IgD-negative memory B cell (primary cell): ENCODE data around the gene HIVEP3. TPM values are rescaled to one million over a fixed set of nuclear protein-coding genes. Genes with fewer than 3 reads are reported as not detected.

Experiments used
- H3K27ac Mint-ChIP-seq, 3 donors: one replicate each; pipeline ENCODE4 v1.8.0; 2020 to 2022; ENCODE audit warnings: mild to moderate bottlenecking in 3 of 3, mixed read lengths in 3 of 3, moderate library complexity in 1 of 3
- H3K27me3 Mint-ChIP-seq: one replicate; pipeline ENCODE4 v1.8.0; 2021; ENCODE audit warnings: mixed read lengths
- H3K36me3 Mint-ChIP-seq: one replicate; pipeline ENCODE4 v1.8.0; 2020; ENCODE audit warnings: mild to moderate bottlenecking, mixed read lengths
- H3K4me1 Mint-ChIP-seq, 3 donors: one replicate each; pipeline ENCODE4 v1.8.0; 2020 to 2022; ENCODE audit warnings: mixed read lengths in 3 of 3, mild to moderate bottlenecking in 1 of 3
- H3K4me3 Mint-ChIP-seq, 4 donors: one replicate each; pipeline ENCODE4 v1.8.0; 2020 to 2022; ENCODE audit warnings: mild to moderate bottlenecking in 4 of 4, mixed read lengths in 4 of 4, moderate library complexity in 3 of 4
- H3K9me3 Mint-ChIP-seq, 3 donors: one replicate each; pipeline ENCODE4 v1.8.0; 2020 to 2021; ENCODE audit warnings: mixed read lengths in 3 of 3, mild to moderate bottlenecking in 1 of 3
- polyA plus RNA-seq: library from polyadenylated mRNA; unstranded; fragments of 300-500 nt; fragmentation: Illumina TruSeq; gene quantifications from one replicate; pipeline ENCODE4 v1.2.3, GENCODE V29; 2021

The HIVEP3 gene
- polyA plus RNA-seq, 1 donor from 2014 or later: 1.4 TPM

DNA sequence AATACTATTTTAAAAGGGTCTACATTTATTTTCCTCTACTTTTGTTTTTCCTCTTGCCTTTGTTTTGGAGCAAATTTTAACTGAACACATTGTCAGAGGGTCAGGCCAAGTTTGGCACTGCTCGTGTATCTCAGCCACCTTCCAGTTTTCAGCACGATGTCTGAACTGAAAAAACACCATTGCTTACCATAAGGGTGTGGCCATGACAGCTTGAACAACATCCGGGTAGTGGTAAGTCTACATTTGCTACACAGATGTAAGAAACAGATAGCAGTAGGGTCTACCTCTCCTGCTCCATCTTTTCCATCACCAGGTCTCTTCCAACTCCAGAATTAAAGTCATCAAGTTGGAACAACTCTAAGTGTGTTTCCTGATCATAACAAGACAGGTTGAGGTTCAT is 4.2 kb downstream of the HIVEP3 start:
- peak overlapping the region in 1 of 3 donors; percentile 77 for H3K27ac Mint-ChIP-seq
- peaks cover 16 to 18% (median 17%) of the 10 kb centered on the region in 3 donors for H3K4me1 Mint-ChIP-seq
- peaks cover 0 to 2% (median 0%) of the 10 kb centered on the region in 3 donors for H3K9me3 Mint-ChIP-seq
- peaks cover 48% of the 10 kb centered on the region for H3K27me3 Mint-ChIP-seq
- no peak overlapping the region for H3K4me3 Mint-ChIP-seq
- H3K36me3 Mint-ChIP-seq: peaks cover 7% of the 10 kb centered on the region

DNA sequence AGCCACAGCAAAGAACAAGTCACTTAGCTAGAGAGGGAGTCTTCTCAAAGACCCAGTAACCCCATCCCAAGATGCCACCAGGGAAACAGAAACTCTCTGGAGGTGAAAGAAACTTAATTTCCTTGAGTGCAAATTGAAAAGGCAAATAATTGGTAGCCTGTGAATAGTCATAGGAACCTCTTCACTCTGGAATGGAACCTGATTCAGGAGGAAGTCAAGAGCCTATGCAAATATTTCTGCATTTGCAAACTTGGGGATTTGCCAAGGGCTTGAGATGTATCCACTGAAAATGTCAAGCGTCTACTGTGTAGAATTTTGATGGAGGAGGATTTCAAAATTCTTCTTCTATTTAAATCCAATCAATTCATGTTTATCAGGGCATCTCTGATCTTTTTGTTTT is 5.7 kb downstream of the HIVEP3 start:
- peaks cover 35% of the 10 kb centered on the region for H3K27me3 Mint-ChIP-seq
- H3K4me1 Mint-ChIP-seq: peaks cover 7 to 9% (median 7%) of the 10 kb centered on the region in 3 donors
- H3K27ac Mint-ChIP-seq: no peak overlapping the region
- H3K9me3 Mint-ChIP-seq: peaks cover 2 to 11% (median 5%) of the 10 kb centered on the region in 3 donors
- H3K4me3 Mint-ChIP-seq: no peak overlapping the region
- peaks cover 7% of the 10 kb centered on the region for H3K36me3 Mint-ChIP-seq

GRCh38 chr1:41908288-41908895 is 10.3 kb downstream of the HIVEP3 start:
- H3K27me3 Mint-ChIP-seq: peaks cover 15% of the 10 kb centered on the region
- peaks cover 4% of the 10 kb centered on the region for H3K36me3 Mint-ChIP-seq
- no peaks in the 10 kb centered on the region for H3K4me1 Mint-ChIP-seq
- no peak overlapping the region for H3K27ac Mint-ChIP-seq
- peaks cover 2 to 11% (median 7%) of the 10 kb centered on the region in 3 donors for H3K9me3 Mint-ChIP-seq
- H3K4me3 Mint-ChIP-seq: no peak overlapping the region

- Mint-ChIP-seq H3K4me3 (no peak overlapping the region), H3K9me3 (peaks cover 2 to 11% (median 7%) of the 10 kb centered on the region in 3 donors), H3K27me3 (peaks cover 15% of the 10 kb centered on the region), H3K4me1 (peaks cover 0 to 1% (median 0%) of the 10 kb centered on the region in 3 donors), H3K36me3 (peaks cover 4% of the 10 kb centered on the region), H3K27ac (peak overlapping the region in 1 of 3 donors; percentile 90)
Measured at GRCh38 chr1:41907446-41907845, 11.3 kb downstream of the HIVEP3 start.

DNA sequence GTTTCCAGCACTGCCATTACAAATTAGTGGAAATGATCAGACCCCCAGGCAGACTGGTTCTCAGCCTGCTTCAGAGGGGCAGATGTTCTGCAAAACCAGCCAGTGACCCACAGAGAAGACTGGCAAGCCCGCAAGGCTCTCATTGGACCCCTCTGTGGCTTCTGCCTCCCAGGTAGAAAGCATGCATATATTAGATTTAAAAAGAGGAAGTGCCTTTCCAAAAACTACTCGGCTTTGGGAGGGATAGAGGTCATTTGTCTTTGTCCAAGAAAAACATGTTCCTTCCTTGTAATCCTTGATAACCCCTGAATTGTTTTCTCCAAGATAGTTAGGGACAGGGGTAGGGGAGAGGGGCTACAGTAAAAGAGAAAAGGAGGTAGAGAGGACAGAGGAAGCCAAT is 11.8 kb downstream of the HIVEP3 start:
- Mint-ChIP-seq H3K36me3 (peaks cover 4% of the 10 kb centered on the region), H3K4me1 (peaks cover 0 to 1% (median 0%) of the 10 kb centered on the region in 3 donors), H3K27ac (no peak overlapping the region), H3K27me3 (peaks cover 15% of the 10 kb centered on the region), H3K9me3 (peaks cover 2 to 11% (median 7%) of the 10 kb centered on the region in 3 donors), H3K4me3 (no peak overlapping the region)

DNA sequence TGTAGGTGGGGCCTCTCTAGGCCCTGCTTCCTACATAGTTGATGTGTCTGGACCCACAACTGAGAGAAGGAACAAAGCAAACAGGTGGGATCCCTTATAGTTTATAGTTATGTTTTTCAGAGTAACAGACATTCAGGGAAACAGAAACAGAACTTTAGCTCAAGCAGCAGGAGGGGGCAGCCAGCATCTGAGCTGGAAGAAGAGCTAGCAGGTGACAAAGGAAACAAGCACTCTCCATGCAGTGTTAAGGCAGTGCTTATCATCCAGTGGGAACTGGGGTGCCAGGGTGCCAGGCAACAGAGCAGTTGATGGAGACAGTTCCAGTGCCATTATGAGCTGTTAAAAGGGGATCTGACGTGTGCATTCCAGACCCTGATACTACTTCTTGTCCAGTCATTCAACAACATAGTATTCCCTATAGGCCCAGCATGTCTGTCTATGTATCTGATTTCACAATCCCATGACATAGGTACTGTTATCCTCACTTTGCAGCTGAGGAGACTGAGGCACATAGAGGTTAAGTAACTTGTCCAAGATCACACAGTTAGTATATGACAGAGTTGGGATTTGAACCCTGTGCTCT is 13.5 kb downstream of the HIVEP3 start:
- peaks cover 0 to 1% (median 0%) of the 10 kb centered on the region in 3 donors for H3K4me1 Mint-ChIP-seq
- H3K36me3 Mint-ChIP-seq: no peaks in the 10 kb centered on the region
- no peak overlapping the region for H3K4me3 Mint-ChIP-seq
- H3K27ac Mint-ChIP-seq: no peak overlapping the region
- peaks cover 0 to 11% (median 7%) of the 10 kb centered on the region in 3 donors for H3K9me3 Mint-ChIP-seq
- H3K27me3 Mint-ChIP-seq: peaks cover 17% of the 10 kb centered on the region

DNA sequence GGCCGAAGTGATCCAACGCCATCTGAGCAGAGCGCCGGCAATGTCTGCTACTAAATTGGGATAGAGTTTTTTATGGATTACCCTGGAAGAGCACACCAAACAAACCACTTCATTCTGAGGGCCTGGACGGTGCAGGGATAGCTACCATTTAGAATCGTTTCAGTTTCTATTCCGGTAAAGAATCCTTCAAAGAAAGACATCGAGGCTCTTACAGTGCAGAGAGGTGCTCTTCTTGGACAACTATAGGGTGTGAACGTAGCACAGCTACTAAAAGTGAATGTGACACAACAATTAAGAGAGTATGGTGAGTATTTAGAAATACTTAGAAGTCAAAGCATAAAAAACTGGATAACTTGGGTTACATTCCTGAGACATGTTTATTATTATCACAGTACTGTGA is 16.1 kb downstream of the HIVEP3 start:
- H3K27me3 Mint-ChIP-seq: peaks cover 18% of the 10 kb centered on the region
- peak overlapping the region in 1 of 3 donors; percentile 3 for H3K27ac Mint-ChIP-seq
- H3K9me3 Mint-ChIP-seq: peaks cover 0 to 2% (median 0%) of the 10 kb centered on the region in 3 donors
- H3K4me3 Mint-ChIP-seq: no peak overlapping the region
- H3K4me1 Mint-ChIP-seq: peaks cover 0 to 6% (median 5%) of the 10 kb centered on the region in 3 donors
- no peaks in the 10 kb centered on the region for H3K36me3 Mint-ChIP-seq

DNA sequence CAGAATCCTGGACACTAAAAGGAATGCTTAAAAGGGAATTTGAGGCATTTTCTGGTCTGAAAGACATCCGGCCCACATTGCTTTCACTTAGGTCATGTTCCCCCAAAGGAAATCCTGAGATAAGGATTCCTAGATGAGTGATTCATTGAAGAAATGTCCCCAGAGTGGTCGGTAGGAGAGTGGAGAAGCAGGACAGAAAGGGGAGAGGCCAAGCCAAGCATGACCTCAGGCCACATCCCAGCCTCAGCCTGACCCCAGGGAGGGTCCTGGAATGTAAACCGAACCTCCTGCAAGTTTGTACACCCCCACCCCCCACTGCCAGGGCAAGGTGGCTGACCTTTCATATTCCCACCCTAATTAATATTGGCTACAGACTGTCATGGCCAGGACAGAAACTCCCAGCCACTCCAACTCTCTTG is 16.6 kb downstream of the HIVEP3 start:
- H3K27me3 Mint-ChIP-seq: peaks cover 17% of the 10 kb centered on the region
- H3K36me3 Mint-ChIP-seq: no peaks in the 10 kb centered on the region
- H3K27ac Mint-ChIP-seq: peak overlapping the region in 1 of 3 donors; percentile 3
- no peak overlapping the region for H3K4me3 Mint-ChIP-seq
- H3K4me1 Mint-ChIP-seq: peaks cover 0 to 6% (median 5%) of the 10 kb centered on the region in 3 donors
- H3K9me3 Mint-ChIP-seq: peaks cover 0 to 2% (median 0%) of the 10 kb centered on the region in 3 donors

GRCh38 chr1:41901551-41901950 is 17.2 kb downstream of the HIVEP3 start:
- Mint-ChIP-seq H3K4me3 (no peak overlapping the region), H3K4me1 (peaks cover 0 to 6% (median 5%) of the 10 kb centered on the region in 3 donors), H3K9me3 (peaks cover 0 to 2% (median 0%) of the 10 kb centered on the region in 3 donors), H3K27ac (no peak overlapping the region), H3K27me3 (peaks cover 11% of the 10 kb centered on the region), H3K36me3 (no peaks in the 10 kb centered on the region)

DNA sequence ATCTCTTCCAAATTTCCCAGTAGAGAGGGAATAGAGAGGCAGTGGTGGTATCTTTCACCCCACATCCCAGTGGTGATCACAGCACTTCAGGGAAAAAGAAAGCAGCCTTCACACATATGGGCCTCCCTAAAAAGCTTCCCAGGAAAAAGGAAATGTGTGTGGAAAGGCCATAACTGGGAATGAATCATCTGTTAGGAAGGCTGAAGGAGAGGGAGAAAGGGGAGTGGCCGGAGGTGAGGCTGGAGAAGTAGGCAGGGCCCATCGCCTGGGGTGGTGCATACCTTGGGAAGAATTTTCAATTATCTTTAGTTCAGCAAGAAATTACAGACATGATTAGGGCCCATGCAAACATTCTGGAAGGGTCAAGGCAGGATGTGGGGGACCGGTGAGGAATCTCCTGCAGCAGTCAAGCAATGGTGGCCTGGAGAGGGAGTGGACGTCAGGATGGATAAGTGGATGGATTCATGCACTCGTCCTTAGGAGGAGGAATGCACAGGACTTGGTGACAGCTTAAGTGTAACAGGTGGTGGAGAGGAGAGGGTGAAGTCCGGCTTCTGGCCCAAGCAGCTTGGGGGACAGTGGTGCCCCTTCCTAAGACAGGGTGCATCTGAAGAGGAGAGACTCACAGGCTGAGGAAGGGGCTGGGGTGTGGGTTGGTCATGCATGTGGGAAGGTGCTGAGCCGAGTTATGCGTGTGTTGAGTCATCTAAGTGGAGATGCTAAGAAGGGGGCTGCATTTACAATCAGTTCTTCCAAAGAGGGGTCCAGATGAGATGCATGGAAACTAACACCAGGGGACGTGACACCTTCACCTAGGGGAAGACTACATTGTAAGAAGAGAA is 17.9 kb downstream of the HIVEP3 start:
- Mint-ChIP-seq H3K36me3 (no peaks in the 10 kb centered on the region), H3K27me3 (peaks cover 9% of the 10 kb centered on the region), H3K9me3 (peaks cover 0 to 2% (median 0%) of the 10 kb centered on the region in 3 donors), H3K4me3 (no peak overlapping the region), H3K27ac (no peak overlapping the region), H3K4me1 (peaks cover 0 to 6% (median 5%) of the 10 kb centered on the region in 3 donors)

DNA sequence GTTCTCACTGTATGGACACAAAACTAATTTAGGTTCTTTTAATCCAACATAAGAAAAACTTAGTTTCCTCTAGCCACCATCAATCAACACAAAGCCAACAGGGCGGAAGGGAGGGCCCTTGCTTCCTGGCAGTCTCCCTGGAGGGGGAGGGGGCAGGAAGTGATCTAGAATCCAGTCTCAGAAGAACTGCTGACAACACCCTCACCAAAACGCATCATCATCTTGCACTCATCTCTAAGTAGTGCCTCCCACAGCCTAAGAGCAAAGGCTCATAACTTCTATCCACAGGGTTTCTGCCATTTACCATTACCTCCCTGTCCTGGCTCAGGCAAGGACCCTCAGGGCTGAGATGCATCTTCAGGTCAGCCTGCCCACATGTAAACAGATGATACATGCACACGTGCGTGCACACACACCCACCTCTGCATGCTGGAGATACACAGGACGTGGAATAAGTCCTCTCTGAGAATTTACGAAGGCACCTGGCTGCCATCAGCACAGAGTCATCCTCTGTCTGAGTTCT is 20.5 kb downstream of the HIVEP3 start:
- Mint-ChIP-seq H3K36me3 (no peaks in the 10 kb centered on the region), H3K27ac (no peak overlapping the region), H3K9me3 (no peaks in the 10 kb centered on the region), H3K4me3 (peak overlapping the region in 1 of 4 donors; percentile 27), H3K4me1 (peaks cover 0 to 8% (median 5%) of the 10 kb centered on the region in 3 donors), H3K27me3 (peaks cover 5% of the 10 kb centered on the region)

DNA sequence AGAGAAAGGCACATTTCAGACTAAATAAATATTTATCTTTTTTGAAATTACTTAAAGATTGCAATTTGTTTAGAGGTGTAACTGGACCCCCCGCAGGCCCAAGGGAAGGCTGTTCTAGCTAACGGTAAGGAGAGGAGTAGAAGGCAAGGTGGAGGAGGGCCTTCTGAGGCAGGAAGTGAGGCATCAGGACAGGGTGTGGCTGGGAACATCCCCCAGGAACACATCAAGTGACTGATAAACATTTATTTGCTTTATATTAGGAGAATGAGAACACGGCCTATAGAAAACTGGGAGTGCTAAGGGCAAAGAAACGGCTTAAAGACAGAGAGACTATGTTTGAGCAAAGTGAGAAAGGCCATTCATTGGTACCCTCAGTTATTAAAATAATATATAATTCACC is 23.2 kb downstream of the HIVEP3 start:
- H3K9me3 Mint-ChIP-seq: no peaks in the 10 kb centered on the region
- H3K4me1 Mint-ChIP-seq: peaks cover 6 to 19% (median 12%) of the 10 kb centered on the region in 3 donors
- no peak overlapping the region for H3K4me3 Mint-ChIP-seq
- peaks cover 3% of the 10 kb centered on the region for H3K27me3 Mint-ChIP-seq
- no peaks in the 10 kb centered on the region for H3K36me3 Mint-ChIP-seq
- no peak overlapping the region for H3K27ac Mint-ChIP-seq

- Mint-ChIP-seq H3K27me3 (no peaks in the 10 kb centered on the region), H3K9me3 (no peaks in the 10 kb centered on the region), H3K36me3 (no peaks in the 10 kb centered on the region), H3K27ac (no peak overlapping the region), H3K4me3 (no peak overlapping the region), H3K4me1 (peaks cover 6 to 19% (median 12%) of the 10 kb centered on the region in 3 donors)
Measured at GRCh38 chr1:41894808-41895483, 23.8 kb downstream of the HIVEP3 start.

DNA sequence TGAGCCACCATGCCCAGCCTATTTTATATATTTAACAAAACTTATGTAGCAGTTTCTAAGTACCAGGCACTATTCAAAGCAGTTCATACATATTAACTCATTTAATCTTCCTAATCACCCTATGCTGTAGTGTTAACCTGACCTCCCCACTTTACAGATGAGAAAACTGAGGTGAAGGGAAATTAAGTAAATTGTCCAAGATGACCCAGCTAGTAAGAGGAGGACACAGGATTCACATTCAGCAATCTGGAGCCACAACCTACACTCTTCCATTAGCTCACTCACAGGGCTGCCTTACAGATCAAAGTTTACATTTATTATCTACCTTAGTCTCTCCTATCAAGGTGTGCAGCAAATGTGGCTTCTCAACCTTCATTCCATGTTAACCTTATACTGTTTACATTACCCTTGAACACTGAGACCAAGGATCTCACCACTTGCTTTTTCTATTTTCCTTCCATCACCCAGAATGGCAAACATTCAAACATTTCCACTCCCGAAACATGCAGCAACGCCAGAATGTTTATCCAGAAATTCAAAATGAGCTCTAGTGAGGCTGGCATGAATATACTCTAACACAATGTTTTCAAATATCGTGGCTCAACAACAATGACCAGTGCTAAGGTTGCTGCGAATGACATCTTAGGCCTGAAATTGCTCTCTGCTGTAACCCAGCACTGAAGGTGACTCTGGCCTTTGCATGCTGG is 24.5 kb downstream of the HIVEP3 start:
- Mint-ChIP-seq H3K4me1 (peaks cover 6 to 19% (median 12%) of the 10 kb centered on the region in 3 donors), H3K36me3 (no peaks in the 10 kb centered on the region), H3K4me3 (peak overlapping the region in 1 of 4 donors; percentile 27), H3K9me3 (no peaks in the 10 kb centered on the region), H3K27me3 (no peaks in the 10 kb centered on the region), H3K27ac (no peak overlapping the region)
